Measurements from ENCODE around the gene C2CD2.

The C2CD2 gene

DNA sequence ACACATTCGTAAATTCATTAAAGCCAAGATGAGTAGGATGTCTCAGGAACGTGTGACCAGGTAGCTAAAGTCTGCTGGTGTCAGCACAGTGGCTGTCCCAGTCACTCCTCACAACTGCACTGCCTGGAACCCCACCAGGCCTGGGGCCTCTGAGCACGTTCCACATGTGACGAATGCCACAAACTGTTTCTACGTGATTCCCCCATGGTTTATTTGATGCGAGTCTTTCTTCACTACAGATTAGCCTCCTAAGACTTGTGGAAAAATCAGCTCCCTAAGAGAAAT is 107.8 kb downstream of the C2CD2 start:
- DNase-seq (ENCODE audit: low read depth in 2 of 2), result no peak

DNA sequence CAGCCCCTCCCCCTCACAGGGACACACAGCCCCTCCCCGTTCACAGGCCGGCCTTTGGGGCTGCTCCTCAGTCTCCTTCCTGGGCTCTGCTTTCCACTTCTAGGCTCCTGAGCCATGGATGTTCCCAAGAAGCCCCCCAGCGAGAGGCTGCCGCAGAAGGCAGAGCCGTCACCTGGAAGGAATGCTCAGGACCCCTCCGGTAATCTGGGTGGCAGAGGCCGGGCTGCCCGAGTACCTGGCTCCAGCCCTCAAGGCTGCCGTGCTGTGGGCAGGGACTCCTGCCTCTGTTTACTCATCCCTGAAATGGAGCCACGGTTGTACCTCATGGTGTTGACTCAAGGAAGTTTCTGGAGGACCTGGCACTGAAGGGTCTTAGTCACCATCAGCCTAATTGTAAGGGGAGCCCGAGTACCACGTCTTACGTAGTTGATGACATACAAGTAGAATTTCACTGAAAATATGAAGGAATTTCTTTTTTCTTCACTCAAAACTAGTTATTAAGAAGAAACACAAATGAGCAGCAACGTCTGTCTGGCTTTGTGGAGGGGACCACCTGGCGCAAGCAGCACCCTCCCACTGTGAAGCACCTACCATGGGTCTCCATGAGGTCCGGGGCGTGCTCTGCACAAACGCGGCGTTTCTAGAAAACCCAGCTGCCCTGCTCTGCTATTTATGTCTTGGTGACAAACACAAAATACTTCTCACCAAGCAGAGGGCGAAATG is 108.3 kb downstream of the C2CD2 start:
- no peak for DNase-seq (ENCODE audit: low read depth in 2 of 2)

DNA sequence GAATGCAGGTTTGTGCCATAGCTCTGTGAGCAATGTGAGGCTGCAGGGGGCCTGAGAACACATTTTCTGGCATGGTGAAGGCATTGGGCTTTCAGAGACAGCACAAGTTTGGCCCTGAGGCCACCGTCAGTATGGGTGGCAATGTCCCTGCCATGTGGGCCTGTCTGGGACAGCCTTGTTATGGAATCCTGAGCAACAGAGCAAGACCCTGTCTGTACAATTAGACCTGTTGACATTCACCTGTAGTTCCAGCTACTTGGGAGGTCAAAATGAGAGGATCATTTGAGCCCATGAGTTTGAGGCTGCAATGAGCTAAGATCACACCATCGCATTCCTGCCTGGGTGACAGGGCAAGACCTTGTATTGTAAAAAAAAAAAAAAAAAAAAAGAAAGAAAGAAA is 110.2 kb downstream of the C2CD2 start:
- DNase-seq (ENCODE audit: low read depth in 2 of 2), result no peak

DNA sequence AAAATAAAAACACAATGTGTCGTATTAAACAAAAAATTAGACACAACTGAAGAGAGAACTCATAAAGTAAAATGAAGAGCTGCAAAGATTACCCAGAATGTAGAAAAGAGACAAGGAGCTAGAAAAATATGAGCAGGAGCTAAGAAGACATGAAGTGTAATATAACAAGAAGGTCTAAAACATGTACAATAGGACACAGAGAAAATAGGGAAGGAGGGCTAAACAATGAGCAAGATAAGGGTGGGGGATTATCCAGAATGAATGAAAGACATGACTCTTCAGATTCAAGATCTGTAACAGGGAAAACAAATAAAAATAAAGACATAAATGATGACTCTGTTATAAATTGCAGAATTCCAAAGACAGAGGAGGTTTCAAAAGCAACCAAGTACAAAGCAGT is 112.9 kb downstream of the C2CD2 start:
- no peak for DNase-seq (ENCODE audit: low read depth in 2 of 2)

DNA sequence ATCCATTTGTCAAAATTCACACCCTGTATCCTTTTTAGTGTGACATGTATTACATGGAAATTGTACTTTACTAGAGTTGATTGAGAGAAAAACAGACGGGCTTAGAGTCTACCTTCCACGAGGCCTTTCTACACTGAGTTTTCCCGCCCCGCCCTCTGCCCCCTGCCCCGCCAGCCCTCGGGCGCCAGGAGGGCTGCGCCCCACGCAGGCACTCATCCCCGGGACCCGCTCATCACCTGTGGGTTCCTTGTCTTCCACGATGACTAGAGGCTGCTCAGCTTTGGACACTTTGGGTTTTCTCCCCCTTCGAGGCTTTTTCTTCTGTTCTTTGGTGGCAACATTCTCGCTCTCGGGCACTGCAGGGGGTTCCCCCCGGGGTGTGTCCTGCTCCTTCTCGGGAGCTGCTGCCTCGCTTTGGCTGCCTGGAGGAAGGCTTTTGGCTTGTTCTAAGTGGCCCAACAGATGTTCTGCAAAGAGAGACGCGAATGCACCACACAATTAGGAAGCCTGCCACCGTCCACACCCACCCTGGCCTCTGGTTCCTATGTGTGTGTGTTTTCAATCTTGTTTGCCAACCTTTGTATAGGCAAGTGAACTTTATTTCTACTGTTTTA is 114.3 kb downstream of the C2CD2 start:
- DNase-seq (ENCODE audit: low read depth in 2 of 2), result no peak

DNA sequence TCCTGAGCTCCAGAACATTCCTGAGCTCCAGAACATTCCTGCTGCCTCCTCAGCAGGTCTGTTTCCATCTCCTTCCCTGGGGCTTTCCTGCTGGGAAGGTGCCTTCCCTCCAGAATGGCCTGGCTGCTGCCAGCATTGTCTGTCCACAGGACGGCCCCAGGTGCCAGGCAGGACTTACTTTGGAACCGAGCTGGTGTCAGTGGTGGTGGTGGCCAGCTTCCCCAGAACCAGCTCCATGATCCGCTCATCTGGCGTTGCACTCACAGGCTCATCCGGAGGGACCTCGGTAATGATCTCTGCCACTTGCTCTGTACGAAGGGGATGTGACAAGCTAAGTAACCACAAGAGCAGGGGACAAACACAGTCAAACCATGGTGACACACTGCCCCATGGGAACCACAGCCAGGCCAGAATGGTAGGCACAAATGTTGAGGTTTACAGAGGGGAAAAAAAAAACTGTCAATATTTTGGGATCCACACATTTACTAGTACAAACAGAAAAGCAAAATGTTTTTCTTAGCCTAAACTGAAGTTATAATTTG is 116.0 kb downstream of the C2CD2 start:
- DNase-seq (ENCODE audit: low read depth in 2 of 2), result no peak

DNA sequence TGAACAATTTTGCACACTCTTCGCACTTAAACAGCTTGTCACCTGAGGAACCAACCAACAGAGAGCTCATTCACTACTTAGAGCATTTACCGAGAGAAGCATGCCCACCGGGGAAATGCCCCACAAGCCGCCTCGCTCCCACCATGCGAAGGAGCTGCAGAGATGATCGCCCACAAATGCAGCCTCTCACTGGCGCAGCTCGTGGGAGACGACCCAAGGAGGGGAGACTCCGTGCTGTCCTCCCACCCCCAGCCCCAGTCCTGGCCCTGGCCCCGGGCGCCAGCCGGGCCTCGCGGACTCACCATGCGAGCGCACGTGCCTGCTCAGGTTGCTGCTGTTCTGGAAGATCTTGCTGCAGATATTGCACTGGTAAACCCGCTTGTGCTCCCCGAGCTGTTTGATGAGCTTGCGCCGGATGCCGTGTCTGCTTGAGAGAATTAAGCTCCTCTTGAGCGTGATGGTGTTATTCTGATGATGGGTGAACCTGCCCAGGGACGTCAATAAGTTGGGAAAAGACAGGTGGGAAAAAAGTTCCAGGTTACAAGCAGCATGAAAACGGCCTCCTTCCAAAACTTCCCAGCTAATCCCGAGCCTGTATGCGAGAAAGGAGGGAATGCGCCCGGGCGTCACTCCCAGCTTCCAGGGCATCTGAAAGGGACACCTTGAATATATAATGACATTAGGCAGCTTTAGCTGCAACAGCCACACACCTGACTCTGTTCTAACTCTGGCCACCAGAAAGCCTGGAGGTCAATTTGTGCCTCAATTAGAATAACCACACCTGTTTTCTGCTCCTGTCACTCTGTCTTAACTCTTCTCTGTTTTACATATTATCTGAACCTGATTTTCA is 117.4 kb downstream of the C2CD2 start:
- DNase-seq (ENCODE audit: low read depth in 2 of 2), result no peak

DNA sequence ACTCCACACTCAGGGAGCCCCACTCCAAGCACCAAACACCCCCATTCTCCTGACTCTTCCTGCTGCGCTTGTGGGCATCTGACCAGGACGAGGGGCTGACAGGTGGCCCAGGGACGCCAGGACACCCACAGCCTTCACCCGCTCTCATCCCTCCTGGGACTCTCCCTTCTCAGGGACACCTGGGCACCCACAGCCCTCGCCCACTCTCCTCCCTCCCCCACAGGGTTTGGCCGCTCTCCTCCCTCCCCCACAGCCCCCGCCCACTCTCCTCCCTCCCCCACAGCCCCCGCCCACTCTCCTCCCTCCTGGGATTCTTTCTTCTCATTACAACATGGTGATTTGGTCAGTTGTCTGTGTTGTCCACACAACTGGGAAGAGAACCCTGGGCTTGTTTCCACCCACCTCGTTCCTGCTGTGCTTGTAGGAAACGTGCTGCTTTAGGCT is 118.1 kb downstream of the C2CD2 start:
- DNase-seq (ENCODE audit: low read depth in 2 of 2), result no peak
